Uterus (tissue), 4 donors: ENCODE measurements around the gene MAN2A1. TPM values are rescaled to one million over a fixed set of nuclear protein-coding genes. Genes with fewer than 3 reads are reported as not detected.

Experiments used
- DNase-seq, 2 donors: peaks; one replicate each; pipeline ENCODE4 v3.0.0-alpha.2; 2019 to 2020
- H3K27ac ChIP-seq, 2 donors: fragments of 200-600 bp; sonication (generic); 1 replicate in 1 of 2; 2 replicates in 1 of 2; pipeline ENCODE4 v1.5.1; 2016 to 2018
- H3K27me3 ChIP-seq, 2 donors: fragments of 200-600 bp; sonication (generic); one replicate each; pipeline ENCODE4 v1.5.1; 2018 to 2019; ENCODE audit warnings: control low read depth in 1 of 2
- H3K36me3 ChIP-seq, 2 donors: fragments of 200-600 bp; sonication (generic); one replicate each; pipeline ENCODE4 v1.5.1; 2019; ENCODE audit warnings: control low read depth in 1 of 2
- H3K4me1 ChIP-seq, 2 donors: fragments of 200-600 bp; sonication (generic); one replicate each; pipeline ENCODE4 v1.5.1; 2018 to 2019; ENCODE audit warnings: control low read depth in 1 of 2
- H3K4me3 ChIP-seq, 2 donors: fragments of 200-600 bp; sonication (generic); 1 replicate in 1 of 2; 2 replicates in 1 of 2; pipeline ENCODE4 v1.5.1; 2018 to 2019; ENCODE audit warnings: mild to moderate bottlenecking in 1 of 2
- H3K9me3 ChIP-seq, 2 donors: fragments of 200-600 bp; sonication (generic); one replicate each; pipeline ENCODE4 v1.5.1; 2019; ENCODE audit warnings: control low read depth in 1 of 2
- POLR2A ChIP-seq, 2 donors: fragments of 450-650 bp; IDR thresholded peaks; one replicate each; pipeline ENCODE4 v1.6.1; 2016; ENCODE audit warnings: antibody characterized with exemption in 2 of 2, mild to moderate bottlenecking in 1 of 2, moderate library complexity in 1 of 2
- intact Hi-C: fragments of 100-400 bp; cut with DNase I; formaldehyde crosslinking; loops from one replicate; pipeline ENCODE4 v1.15.1; 2023; ENCODE audit warnings: low total_unique reads
- total RNA-seq, 4 donors: library from RNA; depleted of rRNA in 3 of 4; stranded (reverse); fragments of >200 nt in 3 of 4; gene quantifications; one replicate each; pipeline versions ENCODE4 v1.1.0 to v1.2.4, GENCODE V29; 2014 to 2023
- TF ChIP-seq, protein P1 (sequence below), 4 experiments: fragments of 200-600 bp in 2 of 4; fragments of 450-650 bp in 2 of 4; sonication (generic) in 2 of 4; IDR thresholded peaks; one replicate each; pipeline ENCODE4 v1.5.1; 2016 to 2019; ENCODE audit warnings: antibody characterized with exemption in 4 of 4, mild to moderate bottlenecking in 2 of 4, moderate library complexity in 1 of 4
- donor health status: DM: yes; HTN: yes; CAD: no.

The MAN2A1 gene
- total RNA-seq, 4 donors from 2014 or later, result 22.8 to 109 (median 40.6) TPM

DNA sequence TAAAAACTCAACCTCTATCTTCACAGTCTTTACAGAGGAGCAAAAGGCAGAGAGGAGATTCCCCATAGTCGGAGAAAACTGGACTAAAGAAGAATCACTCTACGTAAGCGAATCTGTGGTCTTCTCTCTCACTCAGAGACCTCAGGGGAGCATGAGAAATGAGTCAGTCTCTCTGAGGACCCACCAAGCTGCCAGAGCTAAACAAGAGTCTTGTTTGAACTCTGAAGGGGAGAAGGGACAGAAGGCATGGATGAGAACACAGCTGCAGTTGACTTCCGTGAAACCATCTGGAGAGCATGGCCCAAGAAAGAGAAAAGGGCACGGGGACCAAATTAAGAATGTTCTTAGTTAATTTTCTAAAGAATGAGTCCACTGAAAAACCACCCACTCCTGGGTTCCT lies 12.8 kb upstream of the MAN2A1 start:
- intact Hi-C loops, result no loop called here
- no peak overlapping the region for H3K27ac ChIP-seq
- H3K4me3 ChIP-seq, result no peak overlapping the region
- H3K4me1 ChIP-seq, result no peaks in the 10 kb centered on the region
- no peaks in the 10 kb centered on the region for H3K27me3 ChIP-seq
- no peak for TF ChIP-seq POLR2A (IDR thresholded peaks at IDR 0.05)
- TF ChIP-seq, protein P1, sequence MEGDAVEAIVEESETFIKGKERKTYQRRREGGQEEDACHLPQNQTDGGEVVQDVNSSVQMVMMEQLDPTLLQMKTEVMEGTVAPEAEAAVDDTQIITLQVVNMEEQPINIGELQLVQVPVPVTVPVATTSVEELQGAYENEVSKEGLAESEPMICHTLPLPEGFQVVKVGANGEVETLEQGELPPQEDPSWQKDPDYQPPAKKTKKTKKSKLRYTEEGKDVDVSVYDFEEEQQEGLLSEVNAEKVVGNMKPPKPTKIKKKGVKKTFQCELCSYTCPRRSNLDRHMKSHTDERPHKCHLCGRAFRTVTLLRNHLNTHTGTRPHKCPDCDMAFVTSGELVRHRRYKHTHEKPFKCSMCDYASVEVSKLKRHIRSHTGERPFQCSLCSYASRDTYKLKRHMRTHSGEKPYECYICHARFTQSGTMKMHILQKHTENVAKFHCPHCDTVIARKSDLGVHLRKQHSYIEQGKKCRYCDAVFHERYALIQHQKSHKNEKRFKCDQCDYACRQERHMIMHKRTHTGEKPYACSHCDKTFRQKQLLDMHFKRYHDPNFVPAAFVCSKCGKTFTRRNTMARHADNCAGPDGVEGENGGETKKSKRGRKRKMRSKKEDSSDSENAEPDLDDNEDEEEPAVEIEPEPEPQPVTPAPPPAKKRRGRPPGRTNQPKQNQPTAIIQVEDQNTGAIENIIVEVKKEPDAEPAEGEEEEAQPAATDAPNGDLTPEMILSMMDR (IDR thresholded peaks at IDR 0.05), result no peak
- no peaks in the 10 kb centered on the region for H3K36me3 ChIP-seq
- no peak for DNase-seq
- no peaks in the 10 kb centered on the region for H3K9me3 ChIP-seq

DNA sequence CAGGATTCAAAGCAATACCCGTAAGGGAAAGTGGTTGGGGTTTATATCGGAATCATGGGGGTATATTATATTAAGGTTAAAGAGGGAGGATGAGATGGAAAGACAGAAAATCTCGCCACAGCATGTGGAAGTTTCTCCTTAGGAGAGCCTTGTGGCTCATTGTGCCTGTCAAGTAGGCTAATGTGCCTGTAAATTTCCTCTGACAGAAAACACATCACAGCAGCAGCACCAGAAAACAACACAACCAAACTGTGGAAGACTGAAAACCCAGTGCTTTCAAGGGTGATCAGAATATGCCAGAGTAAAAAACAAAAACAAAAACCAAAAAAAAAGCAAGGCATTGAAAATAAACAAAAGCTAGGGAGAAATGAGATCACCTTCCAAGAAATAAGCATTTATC lies 11.3 kb upstream of the MAN2A1 start:
- no peak overlapping the region for H3K27ac ChIP-seq
- no peak for DNase-seq
- no peak overlapping the region for H3K4me3 ChIP-seq
- intact Hi-C loops, result no loop called here
- H3K27me3 ChIP-seq, result no peaks in the 10 kb centered on the region
- H3K9me3 ChIP-seq, result no peaks in the 10 kb centered on the region
- no peak for TF ChIP-seq POLR2A (IDR thresholded peaks at IDR 0.05)
- TF ChIP-seq, protein P1 (IDR thresholded peaks at IDR 0.05), result no peak
- no peaks in the 10 kb centered on the region for H3K4me1 ChIP-seq
- no peaks in the 10 kb centered on the region for H3K36me3 ChIP-seq

DNA sequence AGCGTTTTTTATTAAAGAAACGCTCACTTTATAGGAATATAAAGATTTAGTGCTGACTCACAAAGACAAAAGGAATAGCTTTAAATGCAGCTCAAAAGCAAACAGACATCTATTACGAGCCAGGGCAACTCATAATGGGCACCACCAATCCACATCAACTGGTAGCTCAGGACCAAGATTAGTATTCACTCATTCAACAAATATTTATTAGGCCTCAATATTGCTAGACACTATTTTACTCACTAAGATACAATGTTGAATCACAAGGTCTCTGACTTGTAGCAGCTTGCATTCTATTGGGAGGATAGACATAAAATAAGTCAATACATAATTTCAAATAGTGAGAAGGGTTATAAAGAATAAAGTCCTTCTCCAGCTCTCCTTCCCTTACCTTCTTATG lies 8.0 kb upstream of the MAN2A1 start:
- DNase-seq, result no peak
- H3K36me3 ChIP-seq, result no peaks in the 10 kb centered on the region
- no peaks in the 10 kb centered on the region for H3K4me1 ChIP-seq
- H3K9me3 ChIP-seq, result no peaks in the 10 kb centered on the region
- H3K4me3 ChIP-seq, result no peak overlapping the region
- no peak overlapping the region for H3K27ac ChIP-seq
- H3K27me3 ChIP-seq, result no peaks in the 10 kb centered on the region
- intact Hi-C loops, result no loop called here
- TF ChIP-seq POLR2A (IDR thresholded peaks at IDR 0.05), result no peak
- TF ChIP-seq, protein P1 (IDR thresholded peaks at IDR 0.05), result no peak

DNA sequence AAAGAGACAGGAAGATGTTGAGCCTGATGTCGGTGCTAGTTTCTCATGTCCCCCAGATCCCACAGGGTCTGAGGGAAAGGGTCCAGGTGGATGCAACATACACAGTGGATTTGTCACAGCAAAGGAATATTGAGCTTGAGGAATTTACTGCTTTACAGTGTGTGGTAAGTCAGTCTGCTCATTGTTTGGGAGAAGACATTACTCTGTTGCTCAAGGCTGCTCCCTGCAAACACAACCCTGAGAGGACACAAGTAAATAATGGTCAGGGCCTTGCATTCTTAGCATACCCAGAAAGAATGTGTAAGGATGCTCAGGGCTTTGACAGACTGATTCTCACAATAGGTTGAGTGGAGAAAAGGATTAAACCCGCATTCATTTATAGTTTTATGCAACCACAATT lies 7.3 kb upstream of the MAN2A1 start:
- no peaks in the 10 kb centered on the region for H3K4me1 ChIP-seq
- no peaks in the 10 kb centered on the region for H3K9me3 ChIP-seq
- intact Hi-C loops, result no loop called here
- no peaks in the 10 kb centered on the region for H3K27me3 ChIP-seq
- no peak for DNase-seq
- H3K27ac ChIP-seq, result no peak overlapping the region
- no peak for TF ChIP-seq POLR2A (IDR thresholded peaks at IDR 0.05)
- TF ChIP-seq, protein P1 (IDR thresholded peaks at IDR 0.05), result no peak
- no peaks in the 10 kb centered on the region for H3K36me3 ChIP-seq
- H3K4me3 ChIP-seq, result no peak overlapping the region

DNA sequence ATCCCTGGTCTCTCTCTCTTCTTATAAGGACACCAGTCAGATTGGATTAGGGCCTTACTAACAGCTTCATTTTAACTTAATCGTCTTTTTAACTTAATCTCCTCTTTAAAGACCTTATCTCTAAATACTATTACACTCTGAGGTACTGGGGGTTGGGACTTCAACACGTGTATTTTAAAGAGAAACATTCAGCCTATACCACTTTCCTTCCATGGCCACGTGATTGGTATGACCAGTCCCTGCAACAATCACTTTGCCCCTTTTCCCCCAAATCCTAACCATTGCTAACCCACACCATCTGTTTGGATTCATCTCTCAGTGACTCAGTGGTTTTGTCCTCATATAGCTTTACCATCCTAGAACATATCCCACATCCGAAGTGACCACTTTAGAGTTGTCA lies 3.8 kb upstream of the MAN2A1 start:
- Histone ChIP-seq H3K4me1 (no peaks in the 10 kb centered on the region), H3K36me3 (no peaks in the 10 kb centered on the region), H3K4me3 (no peak overlapping the region), H3K9me3 (no peaks in the 10 kb centered on the region), H3K27ac (no peak overlapping the region), H3K27me3 (no peaks in the 10 kb centered on the region)
- intact Hi-C loops, result no loop called here
- no peak for DNase-seq
- no peak for TF ChIP-seq POLR2A (IDR thresholded peaks at IDR 0.05)
- TF ChIP-seq, protein P1 (IDR thresholded peaks at IDR 0.05), result no peak
